Brain microvascular endothelial cell (primary cell): Measurements from ENCODE around the gene LARP4B.

Source experiments
- DNase-seq: peaks from one replicate; pipeline ENCODE4 v3.0.0-alpha.2; 2020
- H3K27ac ChIP-seq: fragments of 250-450 bp; sonication (Bioruptor Pico); 2 replicates; pipeline ENCODE4 v1.5.1; 2020; ENCODE audit warnings: mild to moderate bottlenecking, moderate library complexity
- H3K27me3 ChIP-seq: fragments of 250-450 bp; sonication (Bioruptor Pico); replicated peaks from 2 replicates; pipeline ENCODE4 v1.5.1; 2020; ENCODE audit warnings: mild to moderate bottlenecking
- H3K36me3 ChIP-seq: fragments of 250-450 bp; sonication (Bioruptor Pico); replicated peaks from 2 replicates; pipeline ENCODE4 v1.5.1; 2020; ENCODE audit warnings: mild to moderate bottlenecking
- H3K4me3 ChIP-seq: 2 replicates; pipeline ENCODE4 v1.5.1; 2011; ENCODE audit warnings: low read depth, mild to moderate bottlenecking, control low read depth, low read length, moderate library complexity
- in situ Hi-C: cut with HindIII; loops from 2 replicates; pipeline ENCODE4 v1.10.0; 2017; ENCODE audit warnings: low sequenced_read_pairs, low pct_ligation_motif_present
- TF ChIP-seq, protein P1 (sequence below): IDR thresholded peaks from 2 replicates; pipeline ENCODE4 v1.5.1; 2011; ENCODE audit warnings: low read depth, mild to moderate bottlenecking, moderate library complexity, low read length, control low read depth, inconsistent platforms; ENCODE audit errors: missing control alignments

Gene LARP4B

DNA sequence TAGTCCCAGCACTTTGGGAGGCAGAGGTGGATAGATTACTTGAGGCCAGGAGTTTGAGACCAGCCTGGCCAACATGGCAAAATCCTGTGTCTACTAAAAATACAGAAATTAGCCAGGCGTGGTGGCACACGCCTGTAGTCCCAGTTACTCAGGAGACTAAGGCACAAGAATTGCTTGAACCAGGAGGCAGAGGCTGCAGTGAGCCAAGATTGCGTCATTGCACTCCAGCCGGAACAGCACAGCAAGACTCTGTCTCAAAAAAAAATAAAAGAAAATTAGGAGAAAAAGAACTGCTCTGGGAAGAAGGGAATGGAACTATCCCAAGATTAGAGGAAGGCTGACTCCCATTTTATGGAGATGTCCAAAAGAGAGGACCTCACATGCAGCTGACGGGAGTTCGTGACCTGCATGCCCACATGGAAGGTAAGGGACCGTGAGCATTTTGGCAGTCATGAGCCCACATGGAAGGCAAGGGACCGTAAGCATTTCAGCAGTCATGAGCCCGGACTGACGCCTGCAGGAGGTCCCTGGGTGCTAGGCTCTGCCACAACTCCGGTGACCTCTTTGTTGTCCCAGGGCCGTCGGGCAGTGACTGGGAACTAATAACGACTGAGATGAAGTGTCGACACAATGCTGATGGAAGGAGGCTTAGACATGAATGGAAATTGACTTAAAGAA is 38.1 kb upstream of the LARP4B start:
- Histone ChIP-seq H3K27ac (no peak overlapping the region), H3K27me3 (no peaks in the 10 kb centered on the region), H3K4me3 (no peak overlapping the region), H3K36me3 (no peaks in the 10 kb centered on the region)
- in situ Hi-C loops, result no loop called here
- DNase-seq, result no peak
- TF ChIP-seq, protein P1, sequence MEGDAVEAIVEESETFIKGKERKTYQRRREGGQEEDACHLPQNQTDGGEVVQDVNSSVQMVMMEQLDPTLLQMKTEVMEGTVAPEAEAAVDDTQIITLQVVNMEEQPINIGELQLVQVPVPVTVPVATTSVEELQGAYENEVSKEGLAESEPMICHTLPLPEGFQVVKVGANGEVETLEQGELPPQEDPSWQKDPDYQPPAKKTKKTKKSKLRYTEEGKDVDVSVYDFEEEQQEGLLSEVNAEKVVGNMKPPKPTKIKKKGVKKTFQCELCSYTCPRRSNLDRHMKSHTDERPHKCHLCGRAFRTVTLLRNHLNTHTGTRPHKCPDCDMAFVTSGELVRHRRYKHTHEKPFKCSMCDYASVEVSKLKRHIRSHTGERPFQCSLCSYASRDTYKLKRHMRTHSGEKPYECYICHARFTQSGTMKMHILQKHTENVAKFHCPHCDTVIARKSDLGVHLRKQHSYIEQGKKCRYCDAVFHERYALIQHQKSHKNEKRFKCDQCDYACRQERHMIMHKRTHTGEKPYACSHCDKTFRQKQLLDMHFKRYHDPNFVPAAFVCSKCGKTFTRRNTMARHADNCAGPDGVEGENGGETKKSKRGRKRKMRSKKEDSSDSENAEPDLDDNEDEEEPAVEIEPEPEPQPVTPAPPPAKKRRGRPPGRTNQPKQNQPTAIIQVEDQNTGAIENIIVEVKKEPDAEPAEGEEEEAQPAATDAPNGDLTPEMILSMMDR, result no peak

- H3K27ac ChIP-seq, result no peak overlapping the region
- DNase-seq, result no peak
- in situ Hi-C loops, result no loop called here
Observed at GRCh38 chr10:968546-969199, 37.2 kb upstream of the LARP4B start.

DNA sequence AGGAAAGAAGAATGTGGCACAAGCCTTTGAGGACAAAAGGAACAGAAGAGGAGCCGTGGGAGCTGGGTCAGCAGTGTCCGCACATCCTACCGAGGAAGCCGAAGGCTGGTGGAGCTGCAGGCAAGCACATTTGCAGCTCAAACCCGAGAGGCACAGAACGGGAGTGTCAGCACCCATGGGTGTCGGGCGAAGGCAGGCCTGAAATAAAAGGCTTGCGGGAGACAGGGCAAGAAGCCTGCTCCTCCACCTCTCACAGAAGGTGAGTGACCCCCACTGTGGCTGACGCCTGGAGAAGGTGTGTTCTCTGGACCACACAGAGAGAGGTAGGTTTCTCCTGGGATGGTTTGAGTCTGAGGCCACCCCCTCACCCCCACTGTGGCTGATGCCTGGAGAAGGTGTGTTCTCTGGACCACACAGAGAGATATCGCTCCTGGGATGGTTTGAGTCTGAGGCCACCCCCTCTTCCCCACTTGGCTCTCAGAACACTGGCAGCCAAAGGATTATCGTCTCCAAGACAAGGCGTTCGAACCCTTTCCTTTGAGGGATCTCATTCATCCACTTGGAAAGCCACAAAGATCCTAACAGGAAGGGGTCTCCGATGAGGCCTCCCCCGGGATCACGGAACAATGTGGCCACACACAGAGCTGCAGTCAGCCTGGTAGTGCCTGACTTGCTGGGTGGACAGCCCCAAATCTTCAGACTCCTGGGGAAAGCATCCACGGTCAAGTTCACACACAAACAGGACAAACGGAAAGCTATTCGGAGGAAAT is 35.1 kb upstream of the LARP4B start:
- H3K36me3 ChIP-seq, result no peaks in the 10 kb centered on the region
- H3K27me3 ChIP-seq, result no peaks in the 10 kb centered on the region
- no peak overlapping the region for H3K27ac ChIP-seq
- TF ChIP-seq, protein P1, result no peak
- in situ Hi-C loops, result no loop called here
- H3K4me3 ChIP-seq, result no peak overlapping the region
- DNase-seq, result no peak

More at GRCh38 chr10:968546-969199, 37.2 kb upstream of the LARP4B start:
- Histone ChIP-seq H3K27me3 (no peaks in the 10 kb centered on the region), H3K4me3 (no peak overlapping the region), H3K36me3 (no peaks in the 10 kb centered on the region)
- TF ChIP-seq, protein P1, result no peak

GRCh38 chr10:964988-965417 is 33.5 kb upstream of the LARP4B start:
- TF ChIP-seq, protein P1, result no peak
- Histone ChIP-seq H3K27me3 (no peaks in the 10 kb centered on the region), H3K4me3 (no peak overlapping the region), H3K36me3 (no peaks in the 10 kb centered on the region), H3K27ac (no peak overlapping the region)
- no peak for DNase-seq
- in situ Hi-C loops, result no loop called here

- TF ChIP-seq, protein P1, result no peak
- Histone ChIP-seq H3K36me3 (no peaks in the 10 kb centered on the region), H3K27ac (no peak overlapping the region), H3K27me3 (no peaks in the 10 kb centered on the region), H3K4me3 (no peak overlapping the region)
- in situ Hi-C loops, result no loop called here
- no peak for DNase-seq
Observed at GRCh38 chr10:964321-964987, 32.9 kb upstream of the LARP4B start.
